Skeletal muscle tissue (tissue), 4 donors: Measurements from ENCODE around the gene FAM217A. TPM values are rescaled to one million over a fixed set of nuclear protein-coding genes. Genes with fewer than 3 reads are reported as not detected.

Source experiments
- H3K27ac ChIP-seq: one replicate; pipeline ENCODE4 v1.7.0; 2013; ENCODE audit warnings: mild to moderate bottlenecking, low read depth, low read length, inconsistent platforms
- H3K27me3 ChIP-seq, 3 donors: one replicate each; pipeline ENCODE4 v1.7.0; 2013; ENCODE audit warnings: low read length in 3 of 3; ENCODE audit not compliant: control insufficient read depth in 3 of 3, insufficient read depth in 3 of 3
- H3K36me3 ChIP-seq, 3 donors: one replicate each; pipeline ENCODE4 v1.7.0; 2013; ENCODE audit warnings: low read length in 3 of 3; ENCODE audit not compliant: control insufficient read depth in 3 of 3, insufficient read depth in 3 of 3
- H3K4me1 ChIP-seq, 3 donors: one replicate each; pipeline ENCODE4 v1.7.0; 2013; ENCODE audit warnings: low read length in 3 of 3, mild to moderate bottlenecking in 3 of 3; ENCODE audit not compliant: control insufficient read depth in 3 of 3, insufficient read depth in 3 of 3
- H3K4me3 ChIP-seq, 3 donors: one replicate each; pipeline ENCODE4 v1.7.0; 2013; ENCODE audit warnings: low read length in 3 of 3
- H3K9ac ChIP-seq, 3 donors: one replicate each; pipeline ENCODE4 v1.7.0; 2013; ENCODE audit warnings: low read length in 3 of 3, mild to moderate bottlenecking in 3 of 3, moderate library complexity in 2 of 3, low read depth in 1 of 3
- H3K9me3 ChIP-seq, 3 donors: one replicate each; pipeline ENCODE4 v1.7.0; 2013; ENCODE audit warnings: low read length in 3 of 3; ENCODE audit not compliant: control insufficient read depth in 3 of 3
- total RNA-seq: library from RNA; depleted of rRNA; stranded (reverse); fragments of >200 nt; gene quantifications from one replicate; pipeline ENCODE4 v1.2.3, GENCODE V29; 2014
- donor health status: Osteomylitis.

The FAM217A gene
- total RNA-seq, 1 donor from 2014 or later = not detected

DNA sequence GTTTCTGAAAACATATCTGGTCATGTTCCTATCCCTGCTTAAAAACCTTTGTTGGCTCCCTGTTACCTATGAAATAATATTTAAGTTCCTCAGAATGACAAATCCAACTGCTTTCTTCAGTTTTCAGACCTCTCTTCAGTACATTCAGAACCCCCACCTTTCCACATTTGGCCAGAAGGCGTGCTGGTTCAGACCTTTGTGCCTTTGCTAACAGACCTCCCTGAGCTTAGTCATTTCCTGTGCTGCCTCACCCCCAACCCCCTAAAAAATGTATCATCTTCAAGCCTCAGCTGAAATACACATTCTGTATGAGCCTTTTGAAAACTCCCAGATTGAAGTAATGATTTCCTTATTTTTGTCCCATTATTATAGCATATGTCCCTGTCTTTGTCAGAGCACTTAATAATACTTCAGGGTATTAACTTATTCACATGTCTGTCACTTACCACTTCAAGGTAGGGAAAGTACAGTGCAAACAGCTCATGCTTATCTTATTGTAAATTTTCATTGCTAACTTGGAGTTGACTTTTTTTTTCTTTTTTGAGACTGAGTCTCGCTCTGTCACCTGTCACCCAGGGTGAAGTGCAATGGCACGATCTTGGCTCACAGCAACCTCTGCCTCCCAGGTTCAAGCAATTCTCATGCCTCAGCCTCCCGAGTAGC lies 19.7 kb downstream of the FAM217A start:
- Histone ChIP-seq H3K9ac (no peak overlapping the region), H3K27me3 (no peaks in the 10 kb centered on the region), H3K4me3 (no peak overlapping the region), H3K27ac (no peak overlapping the region), H3K36me3 (peaks cover 30 to 79% (median 74%) of the 10 kb centered on the region in 3 donors), H3K4me1 (peaks cover 0 to 7% (median 3%) of the 10 kb centered on the region in 3 donors), H3K9me3 (no peaks in the 10 kb centered on the region)

DNA sequence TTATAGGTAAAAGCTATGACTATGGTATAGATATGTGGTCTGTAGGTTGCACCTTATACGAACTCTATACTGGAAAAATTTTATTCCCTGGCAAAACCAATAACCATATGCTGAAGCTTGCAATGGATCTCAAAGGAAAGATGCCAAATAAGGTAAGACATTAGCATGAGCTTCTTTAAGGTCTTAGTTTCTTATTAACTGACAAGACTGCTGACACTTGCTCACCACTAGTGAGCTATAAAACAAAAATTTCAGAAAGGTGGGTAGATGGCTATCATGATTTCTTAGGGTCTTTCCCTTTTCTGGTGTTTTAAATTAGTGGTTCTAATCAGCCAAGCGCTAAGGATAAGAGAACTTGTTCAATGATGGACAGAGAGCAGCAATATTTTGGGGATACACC lies 21.9 kb downstream of the FAM217A start:
- peaks cover 33 to 79% (median 66%) of the 10 kb centered on the region in 3 donors for H3K36me3 ChIP-seq
- H3K27ac ChIP-seq = no peak overlapping the region
- H3K27me3 ChIP-seq = no peaks in the 10 kb centered on the region
- H3K9ac ChIP-seq = no peak overlapping the region
- H3K4me3 ChIP-seq = no peak overlapping the region
- peaks cover 0 to 7% (median 3%) of the 10 kb centered on the region in 3 donors for H3K4me1 ChIP-seq
- H3K9me3 ChIP-seq = no peaks in the 10 kb centered on the region

DNA sequence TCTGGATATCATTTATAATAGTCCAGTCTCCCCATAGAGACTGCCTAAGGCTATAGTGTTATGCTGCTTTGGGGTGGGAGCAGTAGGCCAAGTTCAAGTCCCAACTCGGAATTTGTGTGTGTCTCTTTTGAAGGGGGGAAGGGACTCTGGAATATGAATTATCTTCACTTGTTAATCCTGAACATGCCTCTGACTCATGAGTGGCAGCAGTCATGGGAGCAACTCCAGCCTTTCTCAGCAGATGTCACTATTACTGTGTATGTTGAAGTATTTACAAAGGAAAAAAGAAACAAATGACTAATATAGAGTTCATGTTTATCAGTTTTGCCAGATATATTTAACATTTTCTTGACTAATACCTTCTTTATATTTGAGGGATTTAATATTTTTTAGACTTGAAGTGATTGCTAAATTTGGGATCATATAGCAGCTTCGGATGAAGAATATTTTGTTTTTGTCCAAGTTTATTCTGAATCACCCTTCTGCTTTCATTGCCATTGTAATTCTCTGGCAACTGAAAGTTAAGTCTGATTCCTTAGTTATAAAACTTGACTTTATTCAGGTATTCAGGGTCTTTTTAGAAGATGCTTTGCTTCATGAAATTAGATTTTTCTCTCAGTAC lies 23.4 kb downstream of the FAM217A start:
- H3K36me3 ChIP-seq = peaks cover 31 to 75% (median 67%) of the 10 kb centered on the region in 3 donors
- no peak overlapping the region for H3K9ac ChIP-seq
- no peak overlapping the region for H3K4me3 ChIP-seq
- no peaks in the 10 kb centered on the region for H3K27me3 ChIP-seq
- H3K4me1 ChIP-seq = peaks cover 0 to 7% (median 3%) of the 10 kb centered on the region in 3 donors
- peak overlapping the region; percentile 14 for H3K27ac ChIP-seq
- no peaks in the 10 kb centered on the region for H3K9me3 ChIP-seq

GRCh38 chr6:4049246-4049645 lies 29.7 kb downstream of the FAM217A start:
- no peak overlapping the region for H3K4me3 ChIP-seq
- H3K4me1 ChIP-seq = no peaks in the 10 kb centered on the region
- H3K36me3 ChIP-seq = peaks cover 22 to 60% (median 58%) of the 10 kb centered on the region in 3 donors
- H3K9ac ChIP-seq = no peak overlapping the region
- H3K9me3 ChIP-seq = no peaks in the 10 kb centered on the region
- H3K27ac ChIP-seq = no peak overlapping the region
- no peaks in the 10 kb centered on the region for H3K27me3 ChIP-seq

DNA sequence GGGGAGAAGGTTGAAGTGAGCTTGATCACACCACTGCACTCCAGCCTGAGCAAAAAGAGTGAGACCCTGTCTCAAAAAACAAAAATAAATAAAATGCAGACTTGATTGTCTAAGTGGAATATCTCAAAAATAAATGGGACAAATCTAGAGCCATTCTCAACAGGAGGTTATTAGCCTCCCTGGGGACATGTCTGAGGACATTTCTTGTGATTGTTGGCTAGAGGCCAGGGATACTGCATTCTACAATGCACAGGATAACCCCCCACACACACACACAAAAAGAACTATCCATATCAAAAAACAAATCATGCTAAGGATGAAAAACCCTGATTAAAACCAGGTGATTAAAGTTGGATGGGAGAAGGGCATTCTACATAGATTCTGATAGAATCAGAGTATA lies 37.5 kb downstream of the FAM217A start:
- Histone ChIP-seq H3K9me3 (no peaks in the 10 kb centered on the region), H3K4me3 (no peak overlapping the region), H3K36me3 (peaks cover 24 to 63% (median 62%) of the 10 kb centered on the region in 3 donors), H3K9ac (no peak overlapping the region), H3K27me3 (no peaks in the 10 kb centered on the region), H3K27ac (no peak overlapping the region), H3K4me1 (no peaks in the 10 kb centered on the region)

- Histone ChIP-seq H3K4me1 (no peaks in the 10 kb centered on the region), H3K9me3 (no peaks in the 10 kb centered on the region), H3K36me3 (peaks cover 21 to 56% (median 54%) of the 10 kb centered on the region in 3 donors), H3K4me3 (no peak overlapping the region), H3K27ac (no peak overlapping the region), H3K27me3 (no peaks in the 10 kb centered on the region), H3K9ac (no peak overlapping the region)
Measured at GRCh38 chr6:4039348-4039747, 39.6 kb downstream of the FAM217A start.

GRCh38 chr6:4036581-4036980 lies 42.4 kb downstream of the FAM217A start:
- Histone ChIP-seq H3K27me3 (no peaks in the 10 kb centered on the region), H3K9ac (no peak overlapping the region), H3K4me3 (no peak overlapping the region), H3K27ac (no peak overlapping the region), H3K36me3 (peaks cover 11 to 41% (median 33%) of the 10 kb centered on the region in 3 donors), H3K9me3 (no peaks in the 10 kb centered on the region), H3K4me1 (no peaks in the 10 kb centered on the region)

DNA sequence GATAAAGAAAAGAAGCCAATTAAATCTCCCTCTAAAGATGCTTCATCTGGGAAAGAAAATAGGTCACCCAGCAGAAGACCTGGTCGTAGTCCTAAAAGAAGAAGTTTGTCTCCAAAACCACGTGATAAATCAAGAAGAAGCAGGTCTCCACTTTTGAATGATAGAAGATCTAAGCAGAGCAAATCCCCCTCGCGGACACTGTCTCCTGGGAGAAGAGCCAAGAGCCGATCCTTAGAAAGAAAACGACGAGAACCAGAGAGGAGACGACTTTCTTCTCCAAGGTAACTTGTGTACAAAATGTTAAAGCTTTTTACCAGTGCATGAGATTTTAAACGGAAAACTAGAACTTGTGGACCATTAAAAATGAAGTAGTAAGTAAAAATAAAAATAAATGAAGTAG lies 46.5 kb downstream of the FAM217A start:
- H3K27me3 ChIP-seq = no peaks in the 10 kb centered on the region
- no peak overlapping the region for H3K9ac ChIP-seq
- H3K4me3 ChIP-seq = no peak overlapping the region
- H3K9me3 ChIP-seq = no peaks in the 10 kb centered on the region
- H3K36me3 ChIP-seq = peaks cover 2 to 11% (median 8%) of the 10 kb centered on the region in 3 donors
- no peak overlapping the region for H3K27ac ChIP-seq
- no peaks in the 10 kb centered on the region for H3K4me1 ChIP-seq

GRCh38 chr6:4031442-4031841 lies 47.5 kb downstream of the FAM217A start:
- peaks cover 0 to 4% (median 3%) of the 10 kb centered on the region in 3 donors for H3K4me1 ChIP-seq
- peaks cover 0 to 7% (median 6%) of the 10 kb centered on the region in 3 donors for H3K36me3 ChIP-seq
- no peaks in the 10 kb centered on the region for H3K9me3 ChIP-seq
- no peak overlapping the region for H3K4me3 ChIP-seq
- no peaks in the 10 kb centered on the region for H3K27me3 ChIP-seq
- no peak overlapping the region for H3K9ac ChIP-seq
- H3K27ac ChIP-seq = no peak overlapping the region

- H3K27me3 ChIP-seq = no peaks in the 10 kb centered on the region
- H3K9me3 ChIP-seq = no peaks in the 10 kb centered on the region
- H3K4me3 ChIP-seq = no peak overlapping the region
- H3K36me3 ChIP-seq = peaks cover 0 to 7% (median 6%) of the 10 kb centered on the region in 3 donors
- H3K9ac ChIP-seq = no peak overlapping the region
- peaks cover 0 to 4% (median 3%) of the 10 kb centered on the region in 3 donors for H3K4me1 ChIP-seq
- no peak overlapping the region for H3K27ac ChIP-seq
Measured at GRCh38 chr6:4030669-4031068, 48.3 kb downstream of the FAM217A start.
